Gastroesophageal sphincter (tissue), 3 donors: ENCODE results near the gene GSK3B.

ENCODE experiments used
- POLR2A ChIP-seq, 2 donors: fragments of 450-650 bp; IDR thresholded peaks; one replicate each; pipeline ENCODE4 v1.6.1; 2017; ENCODE audit warnings: antibody characterized with exemption in 2 of 2, mild to moderate bottlenecking in 2 of 2, moderate library complexity in 1 of 2
- TF ChIP-seq, protein P1 (sequence below), 4 experiments: fragments of 200-600 bp in 2 of 4; fragments of 450-650 bp in 2 of 4; sonication (generic) in 1 of 4; IDR thresholded peaks; one replicate each; pipeline ENCODE4 v1.5.1; 2017 to 2019; ENCODE audit warnings: antibody characterized with exemption in 4 of 4, mild to moderate bottlenecking in 2 of 4, moderate library complexity in 2 of 4

DNA sequence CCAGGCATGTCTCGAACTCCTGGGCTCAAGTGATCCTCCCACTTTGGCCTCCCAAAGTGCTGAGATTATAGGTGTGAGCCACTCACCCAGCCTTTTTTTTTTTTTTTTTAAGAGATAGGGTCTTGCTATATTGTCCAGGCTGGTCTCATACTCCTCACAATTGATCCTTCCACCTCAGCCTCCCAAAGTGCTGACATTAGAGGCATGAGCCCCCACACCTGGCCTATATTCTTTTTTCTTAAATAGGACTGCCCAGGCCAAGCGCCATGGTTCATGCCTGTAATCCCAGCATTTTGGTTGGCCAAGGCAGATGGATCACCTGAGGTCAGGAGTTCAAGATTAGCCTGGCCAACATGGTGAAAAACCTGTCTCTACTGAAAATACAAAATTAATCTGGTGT lies 299.8 kb downstream of the GSK3B start:
- TF ChIP-seq, protein P1, sequence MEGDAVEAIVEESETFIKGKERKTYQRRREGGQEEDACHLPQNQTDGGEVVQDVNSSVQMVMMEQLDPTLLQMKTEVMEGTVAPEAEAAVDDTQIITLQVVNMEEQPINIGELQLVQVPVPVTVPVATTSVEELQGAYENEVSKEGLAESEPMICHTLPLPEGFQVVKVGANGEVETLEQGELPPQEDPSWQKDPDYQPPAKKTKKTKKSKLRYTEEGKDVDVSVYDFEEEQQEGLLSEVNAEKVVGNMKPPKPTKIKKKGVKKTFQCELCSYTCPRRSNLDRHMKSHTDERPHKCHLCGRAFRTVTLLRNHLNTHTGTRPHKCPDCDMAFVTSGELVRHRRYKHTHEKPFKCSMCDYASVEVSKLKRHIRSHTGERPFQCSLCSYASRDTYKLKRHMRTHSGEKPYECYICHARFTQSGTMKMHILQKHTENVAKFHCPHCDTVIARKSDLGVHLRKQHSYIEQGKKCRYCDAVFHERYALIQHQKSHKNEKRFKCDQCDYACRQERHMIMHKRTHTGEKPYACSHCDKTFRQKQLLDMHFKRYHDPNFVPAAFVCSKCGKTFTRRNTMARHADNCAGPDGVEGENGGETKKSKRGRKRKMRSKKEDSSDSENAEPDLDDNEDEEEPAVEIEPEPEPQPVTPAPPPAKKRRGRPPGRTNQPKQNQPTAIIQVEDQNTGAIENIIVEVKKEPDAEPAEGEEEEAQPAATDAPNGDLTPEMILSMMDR (IDR thresholded peaks at IDR 0.05), result no peak
- TF ChIP-seq POLR2A (IDR thresholded peaks at IDR 0.05), result no peak
